Loucy (cell line): ENCODE data around the gene POLR2L.

Source experiments
- H2AFZ ChIP-seq: fragments of 200-600 bp; sonication (generic); 2 replicates; pipeline ENCODE4 v1.6.0; 2016; ENCODE audit warnings: antibody characterized with exemption, mild to moderate bottlenecking, low read length, moderate library complexity
- H3F3A ChIP-seq: fragments of 200-600 bp; 2 replicates; pipeline ENCODE4 v1.6.0; 2016; ENCODE audit warnings: antibody characterized with exemption, low read depth, mild to moderate bottlenecking
- H3K27me3 ChIP-seq: fragments of 200-600 bp; sonication (generic); 2 replicates; pipeline ENCODE4 v1.6.1; 2014; ENCODE audit warnings: low read length, mild to moderate bottlenecking; ENCODE audit not compliant: insufficient read depth, poor library complexity, severe bottlenecking
- H3K36me3 ChIP-seq: fragments of 200-600 bp; sonication (generic); 2 replicates; pipeline ENCODE4 v1.6.1; 2016; ENCODE audit warnings: low read length; ENCODE audit not compliant: insufficient read depth
- H3K4me1 ChIP-seq: fragments of 200-600 bp; sonication (generic); 2 replicates; pipeline ENCODE4 v1.5.1; 2014; ENCODE audit warnings: low read length, mild to moderate bottlenecking; ENCODE audit not compliant: insufficient read depth, poor library complexity, severe bottlenecking
- H3K4me2 ChIP-seq: fragments of 200-600 bp; sonication (generic); 2 replicates; pipeline ENCODE4 v1.6.0; 2014; ENCODE audit warnings: antibody characterized with exemption, low read length, low read depth, mild to moderate bottlenecking; ENCODE audit not compliant: poor library complexity, severe bottlenecking
- H3K4me3 ChIP-seq: fragments of 200-600 bp; sonication (generic); 2 replicates; pipeline ENCODE4 v1.5.1; 2014; ENCODE audit warnings: low read length, mild to moderate bottlenecking, mixed read lengths; ENCODE audit not compliant: poor library complexity, severe bottlenecking
- H3K79me2 ChIP-seq: fragments of 200-600 bp; sonication (generic); 2 replicates; pipeline ENCODE4 v1.6.1; 2014; ENCODE audit warnings: low read length; ENCODE audit not compliant: insufficient read depth
- H3K9ac ChIP-seq: fragments of 200-600 bp; sonication (generic); 2 replicates; pipeline ENCODE4 v1.6.0; 2014; ENCODE audit warnings: mild to moderate bottlenecking, low read depth, low read length, moderate library complexity; ENCODE audit not compliant: poor library complexity, severe bottlenecking
- H3K9me2 ChIP-seq: fragments of 200-600 bp; sonication (generic); replicated peaks from 2 replicates; pipeline ENCODE4 v1.6.1; 2016; ENCODE audit warnings: low read depth, low read length, mixed read lengths
- H3K9me3 ChIP-seq: fragments of 200-600 bp; sonication (generic); 2 replicates; pipeline ENCODE4 v1.6.1; 2014; ENCODE audit warnings: mild to moderate bottlenecking, antibody characterized with exemption, low read length, low read depth; ENCODE audit not compliant: insufficient read depth
- H4K20me1 ChIP-seq: fragments of 200-600 bp; sonication (generic); 2 replicates; pipeline ENCODE4 v1.6.0; 2014; ENCODE audit warnings: antibody characterized with exemption, low read length, mild to moderate bottlenecking; ENCODE audit not compliant: insufficient read depth, poor library complexity, severe bottlenecking
- EZH2phosphoT487 ChIP-seq: fragments of 200-600 bp; IDR thresholded peaks from 2 replicates; pipeline ENCODE4 v1.6.1; 2018; ENCODE audit warnings: antibody characterized with exemption, mild to moderate bottlenecking, moderate library complexity, borderline replicate concordance
- TF ChIP-seq, protein P1 (sequence below): fragments of 200-600 bp; sonication (generic); conservative IDR thresholded peaks from 2 replicates; pipeline ENCODE4 v1.5.1; 2014; ENCODE audit warnings: mild to moderate bottlenecking, antibody characterized with exemption, low read length

POLR2L gene

DNA sequence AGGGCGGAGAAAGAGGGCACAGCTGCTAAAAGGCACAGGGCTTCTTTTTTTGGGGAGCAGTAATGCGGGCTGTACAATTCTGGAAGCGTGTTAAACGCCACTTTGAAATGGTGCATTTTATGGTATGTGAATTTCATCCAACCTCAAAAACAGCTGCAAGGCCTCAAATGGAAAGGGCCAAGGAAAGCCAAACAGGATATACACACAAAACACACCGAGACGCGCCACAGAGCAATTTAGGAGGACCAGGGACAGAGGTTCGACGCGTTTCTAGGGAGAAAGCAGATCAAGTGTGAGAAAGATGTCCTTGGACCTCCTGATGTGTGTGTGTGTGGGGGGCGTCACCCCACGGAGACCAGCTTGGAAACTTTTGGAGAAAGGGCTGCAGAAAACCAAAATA is 31.4 kb upstream of the POLR2L start:
- no peaks in the 10 kb centered on the region for H4K20me1 ChIP-seq
- no peak overlapping the region for H2AFZ ChIP-seq
- H3K27me3 ChIP-seq: no peaks in the 10 kb centered on the region
- no peaks in the 10 kb centered on the region for H3K4me1 ChIP-seq
- H3F3A ChIP-seq: no peaks in the 10 kb centered on the region
- no peak overlapping the region for H3K4me2 ChIP-seq
- no peaks in the 10 kb centered on the region for H3K9me3 ChIP-seq
- TF ChIP-seq, protein P1, sequence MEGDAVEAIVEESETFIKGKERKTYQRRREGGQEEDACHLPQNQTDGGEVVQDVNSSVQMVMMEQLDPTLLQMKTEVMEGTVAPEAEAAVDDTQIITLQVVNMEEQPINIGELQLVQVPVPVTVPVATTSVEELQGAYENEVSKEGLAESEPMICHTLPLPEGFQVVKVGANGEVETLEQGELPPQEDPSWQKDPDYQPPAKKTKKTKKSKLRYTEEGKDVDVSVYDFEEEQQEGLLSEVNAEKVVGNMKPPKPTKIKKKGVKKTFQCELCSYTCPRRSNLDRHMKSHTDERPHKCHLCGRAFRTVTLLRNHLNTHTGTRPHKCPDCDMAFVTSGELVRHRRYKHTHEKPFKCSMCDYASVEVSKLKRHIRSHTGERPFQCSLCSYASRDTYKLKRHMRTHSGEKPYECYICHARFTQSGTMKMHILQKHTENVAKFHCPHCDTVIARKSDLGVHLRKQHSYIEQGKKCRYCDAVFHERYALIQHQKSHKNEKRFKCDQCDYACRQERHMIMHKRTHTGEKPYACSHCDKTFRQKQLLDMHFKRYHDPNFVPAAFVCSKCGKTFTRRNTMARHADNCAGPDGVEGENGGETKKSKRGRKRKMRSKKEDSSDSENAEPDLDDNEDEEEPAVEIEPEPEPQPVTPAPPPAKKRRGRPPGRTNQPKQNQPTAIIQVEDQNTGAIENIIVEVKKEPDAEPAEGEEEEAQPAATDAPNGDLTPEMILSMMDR: no peak
- no peak for TF ChIP-seq EZH2phosphoT487
- H3K79me2 ChIP-seq: no peaks in the 10 kb centered on the region
- H3K36me3 ChIP-seq: no peaks in the 10 kb centered on the region
- H3K4me3 ChIP-seq: no peak overlapping the region
- no peak overlapping the region for H3K9ac ChIP-seq
- H3K9me2 ChIP-seq: no peaks in the 10 kb centered on the region

DNA sequence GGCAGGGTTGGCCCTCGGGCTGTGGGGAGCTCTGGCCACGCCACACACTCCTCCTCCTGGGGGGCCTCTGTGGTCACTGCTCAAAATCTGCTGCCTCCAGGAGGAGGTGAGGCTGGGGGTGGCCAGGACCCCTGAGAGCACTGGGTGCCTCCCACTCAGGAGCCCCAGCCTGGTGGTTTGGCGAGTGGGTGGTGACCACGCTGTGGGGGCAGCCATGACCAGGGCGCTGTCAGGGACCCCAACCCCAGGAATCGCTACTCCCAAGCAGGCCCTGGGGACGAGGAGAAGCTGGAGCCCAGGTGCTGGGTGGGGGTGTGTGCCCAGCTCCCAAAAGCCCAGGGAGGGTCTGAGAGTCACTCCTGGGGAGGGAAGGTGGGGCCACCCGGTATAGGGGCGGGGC is 30.5 kb upstream of the POLR2L start:
- no peaks in the 10 kb centered on the region for H3K9me2 ChIP-seq
- H3K27me3 ChIP-seq: no peaks in the 10 kb centered on the region
- H3K36me3 ChIP-seq: no peaks in the 10 kb centered on the region
- H3K4me1 ChIP-seq: no peaks in the 10 kb centered on the region
- H3F3A ChIP-seq: no peaks in the 10 kb centered on the region
- no peaks in the 10 kb centered on the region for H3K9me3 ChIP-seq
- TF ChIP-seq EZH2phosphoT487: no peak
- TF ChIP-seq, protein P1: no peak
- no peak overlapping the region for H3K4me3 ChIP-seq
- no peaks in the 10 kb centered on the region for H4K20me1 ChIP-seq
- no peak overlapping the region for H3K9ac ChIP-seq
- no peak overlapping the region for H2AFZ ChIP-seq
- no peaks in the 10 kb centered on the region for H3K79me2 ChIP-seq
- H3K4me2 ChIP-seq: no peak overlapping the region

- H3K36me3 ChIP-seq: no peaks in the 10 kb centered on the region
- H3K4me2 ChIP-seq: no peak overlapping the region
- TF ChIP-seq, protein P1: no peak
- no peak for TF ChIP-seq EZH2phosphoT487
Observed at GRCh38 chr11:871472-871871, 29.1 kb upstream of the POLR2L start.

More at GRCh38 chr11:871472-871871, 29.1 kb upstream of the POLR2L start:
- Histone ChIP-seq H3K4me3 (no peak overlapping the region), H4K20me1 (no peaks in the 10 kb centered on the region), H3F3A (no peaks in the 10 kb centered on the region), H2AFZ (no peak overlapping the region), H3K4me1 (no peaks in the 10 kb centered on the region), H3K9me2 (no peaks in the 10 kb centered on the region), H3K27me3 (no peaks in the 10 kb centered on the region), H3K9ac (no peak overlapping the region), H3K79me2 (no peaks in the 10 kb centered on the region), H3K9me3 (no peaks in the 10 kb centered on the region)
